IPS-15b (cell line): ENCODE data around the gene GRIK4.
"Not testable (repeated sequence)": the region's sequence is repeated elsewhere in the genome, so short reads cannot be mapped to it uniquely, and the experiment has no call there.

Experiments
- H3K27me3 ChIP-seq: one replicate; pipeline ENCODE4 v1.6.1; 2013; ENCODE audit warnings: low read length; ENCODE audit not compliant: control insufficient read depth, insufficient read depth
- H3K36me3 ChIP-seq: one replicate; pipeline ENCODE4 v1.6.1; 2013; ENCODE audit warnings: low read length; ENCODE audit not compliant: control insufficient read depth, insufficient read depth
- H3K4me1 ChIP-seq: one replicate; pipeline ENCODE4 v1.6.1; 2013; ENCODE audit warnings: mild to moderate bottlenecking, low read length; ENCODE audit not compliant: control insufficient read depth, insufficient read depth
- H3K4me3 ChIP-seq: one replicate; pipeline ENCODE4 v1.5.1; 2013; ENCODE audit warnings: low read depth, low read length
- H3K9ac ChIP-seq: one replicate; pipeline ENCODE4 v1.6.1; 2013; ENCODE audit warnings: low read depth, mild to moderate bottlenecking, low read length
- H3K9me3 ChIP-seq: one replicate; pipeline ENCODE4 v1.6.1; 2013; ENCODE audit warnings: mild to moderate bottlenecking, low read length; ENCODE audit not compliant: control insufficient read depth, insufficient read depth

GRIK4 gene

GRCh38 chr11:120492486-120492885 is 19.1 kb upstream of the GRIK4 start:
- Histone ChIP-seq H3K27me3 (no peaks in the 10 kb centered on the region), H3K9ac (no peak overlapping the region), H3K4me3 (no peak overlapping the region), H3K36me3 (no peaks in the 10 kb centered on the region), H3K4me1 (no peaks in the 10 kb centered on the region), H3K9me3 (no peaks in the 10 kb centered on the region)

DNA sequence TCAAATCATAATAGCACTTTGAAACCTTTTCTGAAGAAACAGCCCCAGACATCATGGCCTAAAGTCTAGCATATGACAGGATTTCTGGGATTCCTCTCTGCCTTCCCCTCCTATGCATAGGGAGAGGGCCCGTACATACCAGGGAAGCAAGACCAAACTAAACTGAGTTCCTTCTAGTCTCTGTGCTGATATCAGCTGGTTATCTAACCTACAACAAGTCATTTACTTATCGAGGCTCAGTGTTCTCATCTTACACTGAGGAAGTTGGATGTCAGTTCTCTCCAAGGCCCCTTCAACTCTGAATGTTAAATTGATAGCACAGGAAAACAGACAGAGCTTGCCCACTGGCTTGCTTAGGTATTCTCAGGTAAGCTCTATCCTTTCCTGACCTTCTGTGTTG is 17.0 kb upstream of the GRIK4 start:
- Histone ChIP-seq H3K36me3 (no peaks in the 10 kb centered on the region), H3K9ac (no peak overlapping the region), H3K9me3 (no peaks in the 10 kb centered on the region), H3K4me3 (no peak overlapping the region), H3K4me1 (no peaks in the 10 kb centered on the region), H3K27me3 (no peaks in the 10 kb centered on the region)

DNA sequence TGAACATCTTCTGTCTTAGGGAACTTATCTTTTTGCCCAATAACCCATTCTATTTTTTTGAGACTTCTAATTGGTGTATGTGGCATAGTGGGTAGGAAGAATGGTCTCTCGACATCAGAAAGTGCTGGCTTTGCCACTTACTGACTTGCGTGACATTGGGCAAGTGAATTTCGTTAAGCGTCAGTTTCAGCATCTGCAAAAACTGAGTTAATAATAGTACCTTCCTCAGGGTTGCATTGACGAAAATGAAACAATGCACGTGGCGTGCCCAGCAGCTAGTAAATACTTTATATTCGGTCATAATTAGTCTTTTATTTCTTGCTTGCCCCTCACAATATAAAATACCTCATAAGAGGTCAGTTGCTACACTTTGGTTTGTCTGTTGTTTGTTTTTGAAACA is 12.5 kb upstream of the GRIK4 start:
- no peaks in the 10 kb centered on the region for H3K36me3 ChIP-seq
- H3K27me3 ChIP-seq = no peaks in the 10 kb centered on the region
- H3K9me3 ChIP-seq = no peaks in the 10 kb centered on the region
- H3K4me3 ChIP-seq = no peak overlapping the region
- peaks cover 22% of the 10 kb centered on the region for H3K4me1 ChIP-seq
- no peak overlapping the region for H3K9ac ChIP-seq

- Histone ChIP-seq H3K36me3 (no peaks in the 10 kb centered on the region), H3K4me3 (no peak overlapping the region), H3K9ac (no peak overlapping the region), H3K27me3 (no peaks in the 10 kb centered on the region), H3K4me1 (peaks cover 24% of the 10 kb centered on the region), H3K9me3 (no peaks in the 10 kb centered on the region)
Observed at GRCh38 chr11:120499859-120500258, 11.7 kb upstream of the GRIK4 start.

DNA sequence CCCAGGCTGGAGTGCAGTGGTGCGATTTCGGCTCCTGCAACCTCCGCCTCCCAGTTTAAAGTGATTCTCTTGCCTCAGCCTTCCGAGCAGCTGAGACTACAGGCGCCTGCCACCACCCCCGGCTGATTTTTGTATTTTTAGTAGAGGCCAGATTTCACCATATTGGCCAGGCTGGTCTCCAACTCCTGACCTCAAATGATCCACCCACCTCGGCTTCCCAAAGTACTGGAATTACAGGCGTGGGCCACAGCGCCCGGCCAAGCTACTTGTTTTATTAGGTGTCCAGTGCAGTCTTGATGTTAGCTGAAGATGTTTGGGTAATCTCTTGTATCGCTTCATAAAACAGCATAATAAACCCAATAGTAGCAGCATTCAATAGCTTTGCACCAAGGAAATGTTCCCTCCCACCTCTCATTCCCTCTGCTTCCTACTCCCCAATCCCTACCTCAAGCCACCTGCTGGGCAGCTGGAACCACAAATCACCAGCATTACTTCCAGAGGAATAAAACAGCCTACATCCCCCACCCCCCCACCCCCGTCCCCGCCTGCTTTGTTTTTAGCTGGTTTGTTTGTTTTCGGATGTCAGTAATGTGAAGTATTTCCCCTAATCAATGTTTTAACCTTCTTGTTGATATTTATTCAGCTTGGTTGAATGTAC is 11.0 kb upstream of the GRIK4 start:
- Histone ChIP-seq H3K9me3 (no peaks in the 10 kb centered on the region), H3K4me3 (no peak overlapping the region), H3K27me3 (no peaks in the 10 kb centered on the region), H3K4me1 (peaks cover 24% of the 10 kb centered on the region), H3K36me3 (no peaks in the 10 kb centered on the region), H3K9ac (no peak overlapping the region)

DNA sequence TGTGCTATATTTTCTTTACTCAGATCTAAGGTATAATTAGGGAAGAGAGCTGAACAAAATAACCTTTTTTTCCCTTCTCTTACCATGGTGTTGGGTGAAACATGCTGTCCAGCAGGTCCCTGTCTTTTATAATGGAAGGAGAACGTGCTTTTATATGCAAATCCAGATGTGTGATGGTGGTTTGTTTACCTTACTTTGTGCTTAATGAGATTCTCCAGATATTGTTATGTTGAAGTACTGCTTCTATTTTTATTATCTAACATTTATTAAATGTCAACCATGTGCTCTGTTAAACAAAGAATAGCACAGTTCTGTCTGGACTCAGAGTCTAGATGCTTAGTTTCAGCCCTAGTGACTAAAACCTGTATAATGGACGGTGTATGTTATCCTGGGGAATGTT is 10.1 kb upstream of the GRIK4 start:
- H3K9ac ChIP-seq = no peak overlapping the region
- no peak overlapping the region for H3K4me3 ChIP-seq
- no peaks in the 10 kb centered on the region for H3K27me3 ChIP-seq
- H3K9me3 ChIP-seq = no peaks in the 10 kb centered on the region
- no peaks in the 10 kb centered on the region for H3K36me3 ChIP-seq
- peaks cover 24% of the 10 kb centered on the region for H3K4me1 ChIP-seq

- H3K4me1 ChIP-seq = peaks cover 24% of the 10 kb centered on the region
- H3K4me3 ChIP-seq = no peak overlapping the region
- H3K36me3 ChIP-seq = no peaks in the 10 kb centered on the region
- H3K27me3 ChIP-seq = no peaks in the 10 kb centered on the region
- no peak overlapping the region for H3K9ac ChIP-seq
- no peaks in the 10 kb centered on the region for H3K9me3 ChIP-seq
Observed at GRCh38 chr11:120501976-120502755, 9.4 kb upstream of the GRIK4 start.

- not testable (repeated sequence) for H3K36me3 ChIP-seq, H3K9ac ChIP-seq, H3K4me3 ChIP-seq, H3K27me3 ChIP-seq, H3K9me3 ChIP-seq
- H3K4me1 ChIP-seq = peaks cover 24% of the 10 kb centered on the region
Observed at GRCh38 chr11:120503529-120503928, 8.0 kb upstream of the GRIK4 start.

DNA sequence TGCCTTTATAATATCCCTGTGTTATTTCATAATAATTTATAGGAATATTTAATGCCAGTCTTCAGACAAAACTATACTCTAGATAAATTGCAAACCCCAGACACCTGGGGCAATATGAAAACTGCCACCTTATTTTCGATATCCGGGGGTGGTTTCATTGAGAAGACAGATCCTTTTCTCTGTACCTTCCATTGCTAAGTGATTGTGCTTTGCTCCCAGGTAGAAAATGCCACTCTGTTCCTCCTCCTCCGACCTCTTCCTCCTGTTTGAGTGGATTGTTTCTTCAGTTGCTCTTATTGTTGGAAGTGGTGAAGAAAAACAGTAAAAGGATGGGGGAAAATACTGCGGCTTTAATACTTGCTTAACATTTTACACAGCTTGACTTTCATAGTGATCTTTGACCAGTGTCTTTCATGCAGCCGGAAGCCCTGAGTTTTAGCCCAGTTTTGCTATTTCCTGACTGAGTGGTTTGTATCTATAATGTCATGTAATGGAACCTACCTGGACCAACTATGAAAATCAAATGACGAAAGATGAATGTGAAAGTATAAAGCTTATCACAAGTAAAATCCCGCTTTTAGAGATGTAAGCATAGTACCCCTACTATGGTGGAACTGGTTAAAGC is 5.6 kb upstream of the GRIK4 start:
- Histone ChIP-seq H3K4me1 (peaks cover 16% of the 10 kb centered on the region), H3K4me3 (no peak overlapping the region), H3K9ac (no peak overlapping the region), H3K36me3 (no peaks in the 10 kb centered on the region), H3K27me3 (peaks cover 8% of the 10 kb centered on the region), H3K9me3 (no peaks in the 10 kb centered on the region)

DNA sequence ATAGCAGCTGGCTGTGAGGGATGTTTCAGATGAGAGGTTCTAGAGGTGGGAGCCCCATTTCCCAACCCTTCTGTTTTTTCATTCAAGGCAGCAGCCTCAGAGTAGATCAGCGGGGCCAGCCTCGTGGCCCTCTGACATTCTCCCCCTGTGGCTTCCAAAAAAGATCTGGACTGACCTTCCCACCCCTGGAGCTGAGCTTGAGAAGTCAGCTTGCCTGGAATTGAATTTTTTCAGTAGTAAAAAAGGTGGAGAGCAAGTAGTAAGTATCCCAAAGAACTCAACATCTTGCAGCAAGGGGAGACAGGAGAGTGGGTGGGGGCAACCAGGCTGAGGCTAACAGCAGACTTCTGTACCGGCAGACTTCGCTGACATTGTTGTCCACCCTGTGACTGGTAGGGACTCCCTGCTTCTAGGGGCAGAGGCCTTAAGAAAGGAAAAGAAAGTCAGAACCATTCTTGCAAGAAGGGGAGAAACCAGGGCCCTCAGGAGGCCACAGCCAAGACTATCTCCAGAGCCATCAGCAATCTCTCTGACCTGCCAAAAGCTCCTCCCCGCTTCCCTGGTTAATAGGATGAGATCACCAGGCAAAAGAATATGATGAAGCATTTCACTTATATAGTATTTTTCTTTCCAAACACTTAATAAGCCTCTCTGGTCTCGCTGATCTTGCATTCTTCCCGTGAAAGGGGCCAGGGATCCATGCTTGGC is 2.0 kb upstream of the GRIK4 start:
- no peak overlapping the region for H3K4me3 ChIP-seq
- peaks cover 2% of the 10 kb centered on the region for H3K4me1 ChIP-seq
- H3K27me3 ChIP-seq = peaks cover 20% of the 10 kb centered on the region
- H3K36me3 ChIP-seq = no peaks in the 10 kb centered on the region
- no peaks in the 10 kb centered on the region for H3K9me3 ChIP-seq
- no peak overlapping the region for H3K9ac ChIP-seq

DNA sequence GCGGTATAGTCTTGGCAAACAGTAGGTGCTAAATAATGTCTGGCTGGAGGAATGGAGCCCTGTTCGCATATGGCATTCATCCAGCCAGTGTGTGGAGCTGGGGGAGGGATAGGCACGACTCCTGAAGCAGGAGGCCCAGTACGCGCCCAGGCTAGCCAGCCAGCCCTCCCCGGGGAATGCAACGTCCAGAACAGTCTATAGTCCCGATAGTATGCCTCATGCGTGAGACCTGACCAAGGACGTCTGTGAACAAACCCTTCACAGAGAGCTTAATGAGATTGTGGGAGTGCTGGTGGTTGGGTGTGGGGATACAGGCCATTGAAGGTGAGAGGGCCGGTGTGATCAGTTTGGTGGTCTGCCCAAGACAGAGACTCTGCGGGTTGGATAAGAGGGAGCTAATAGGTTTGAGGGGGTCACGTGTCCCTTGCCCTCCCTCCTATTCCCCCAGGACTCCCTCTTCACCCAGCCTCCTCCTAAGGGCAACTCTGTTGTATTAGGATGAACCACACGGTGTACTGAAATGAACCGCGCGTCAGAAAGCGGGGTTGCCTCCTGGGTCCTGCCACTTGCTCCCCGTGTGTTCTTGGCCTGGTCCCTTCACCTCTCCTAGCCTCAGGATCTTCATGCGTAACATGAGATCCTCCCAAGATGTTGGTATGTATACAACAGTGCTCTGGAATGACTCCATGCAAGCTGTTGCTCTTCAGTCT is 987 bp upstream of the GRIK4 start:
- no peaks in the 10 kb centered on the region for H3K9me3 ChIP-seq
- H3K27me3 ChIP-seq = peaks cover 23% of the 10 kb centered on the region
- H3K4me1 ChIP-seq = peaks cover 2% of the 10 kb centered on the region
- H3K4me3 ChIP-seq = no peak overlapping the region
- H3K36me3 ChIP-seq = no peaks in the 10 kb centered on the region
- no peak overlapping the region for H3K9ac ChIP-seq
